Ovary (tissue), 9 donors: Measurements from ENCODE around the gene CKAP4. TPM values are rescaled to one million over a fixed set of nuclear protein-coding genes. Genes with fewer than 3 reads are reported as not detected.

Source experiments
- DNase-seq, 5 donors: peaks; one replicate each; pipeline ENCODE4 v3.0.0-alpha.2; 2019 to 2020
- H3K27ac ChIP-seq, 2 donors: fragments of 200-600 bp; one replicate each; pipeline versions ENCODE4 v1.5.1 to v1.8.0; 2019 to 2022
- H3K27me3 ChIP-seq: fragments of 200-600 bp; one replicate; pipeline ENCODE4 v1.8.0; 2022
- H3K36me3 ChIP-seq: fragments of 200-600 bp; sonication (generic); one replicate; pipeline ENCODE4 v1.5.1; 2019
- H3K4me1 ChIP-seq: one replicate; pipeline ENCODE4 v1.8.1; 2013; ENCODE audit warnings: mild to moderate bottlenecking, moderate library complexity; ENCODE audit not compliant: insufficient read depth
- H3K4me3 ChIP-seq: fragments of 200-600 bp; sonication (generic); one replicate; pipeline ENCODE4 v1.5.1; 2017
- H3K9me3 ChIP-seq, 2 donors: fragments of 200-600 bp in 1 of 2; sonication (generic) in 1 of 2; one replicate each; pipeline versions ENCODE4 v1.5.1 to v1.8.1; 2013 to 2019; ENCODE audit warnings: mild to moderate bottlenecking in 1 of 2, moderate library complexity in 1 of 2
- CTCF ChIP-seq, 3 donors: fragments of 450-650 bp in 2 of 3; fragments of 200-600 bp in 1 of 3; IDR thresholded peaks; one replicate each; pipeline versions ENCODE4 v1.5.1 to v1.8.0; 2016 to 2022; ENCODE audit warnings: antibody characterized with exemption in 3 of 3, mild to moderate bottlenecking in 1 of 3
- EP300 ChIP-seq: sonication (generic); formaldehyde crosslinking; IDR thresholded peaks from one replicate; pipeline ENCODE4 v1.6.1; 2017; ENCODE audit warnings: antibody characterized with exemption
- POLR2A ChIP-seq: fragments of 450-650 bp; IDR thresholded peaks from one replicate; pipeline ENCODE4 v1.6.1; 2017; ENCODE audit warnings: antibody characterized with exemption, mild to moderate bottlenecking, moderate library complexity
- WGBS, 3 donors: extraction: QIAGEN DNeasy Blood & Tissue Kit in 1 of 3; methylation state at CpG; one replicate each; pipeline versions ENCODE4 v1.1.5 to v1.1.7; 2013 to 2017; 5-methylcytosine and 5-hydroxymethylcytosine counted together
- intact Hi-C, 4 donors: fragments of 100-400 bp; cut with DNase I; formaldehyde crosslinking; loops; one replicate each; pipeline versions ENCODE4 v1.11.0 to v1.15.1; 2022 to 2023
- polyA plus RNA-seq, 2 donors: library from polyadenylated mRNA; stranded (reverse); fragments of 200-250 nt in 1 of 2; fragments of 350-450 nt in 1 of 2; fragmentation: Illumina TruSeq in 1 of 2; extraction: RNeasy Lipid Tissue Mini Kit (QIAGEN cat#74804) in 1 of 2; gene quantifications; one replicate each; pipeline ENCODE4 v1.2.3, GENCODE V29; 2013 to 2014
- total RNA-seq, 7 donors: library from RNA; depleted of rRNA in 2 of 7; stranded (reverse); fragments of >200 nt in 2 of 7; fragmentation: NEBNext Ultra II Directional in 3 of 7; extraction: Animal tissue kit (Norgen Biotek cat#: 25700) in 3 of 7; gene quantifications; one replicate each; pipeline versions ENCODE4 v1.1.0 to v1.2.4, GENCODE V29; 2016 to 2023
- donor health status: DM: no; HTN: no; CAD: no; lungs with moderate emphysema.
- donor health status: DM: no; HTN: no; CAD: no.
- donor health status: Bipolar disorder and iron deficiency.
- donor health status: DM: yes; HTN: yes; CAD: no.
- donor health status: DM: no; HTN: no; CAD: no.
- donor health status: DM: yes; HTN: yes; CAD: no.

The CKAP4 gene
- total and polyA plus RNA-seq, 9 donors, result 26.4 to 87.4 (median 55.4) TPM

GRCh38 chr12:106227641-106228319, 20.0 kb downstream of the CKAP4 start:
- Histone ChIP-seq H3K36me3 (no peaks in the 10 kb centered on the region), H3K4me3 (no peak overlapping the region), H3K27me3 (no peaks in the 10 kb centered on the region), H3K4me1 (no peaks in the 10 kb centered on the region), H3K27ac (no peak overlapping the region), H3K9me3 (no peaks in the 10 kb centered on the region)
- no peak for TF ChIP-seq CTCF (IDR thresholded peaks at IDR 0.05)
- TF ChIP-seq POLR2A, result no peak
- TF ChIP-seq EP300, result no peak
- intact Hi-C loops, result loop anchor here (1.0 to 10.0 kb wide), 6 partner anchors 18 to 813 kb away; partner anchors contain the start of gene POLR3B (in 1 of the 4)
- DNase-seq, result no peak
- 79 to 86% (median 79%) methylated on average over 8 of the region's 8 CpGs for WGBS, 3 donors

- Histone ChIP-seq H3K4me3 (no peak overlapping the region), H3K9me3 (no peaks in the 10 kb centered on the region), H3K36me3 (no peaks in the 10 kb centered on the region), H3K27ac (no peak overlapping the region), H3K27me3 (no peaks in the 10 kb centered on the region), H3K4me1 (no peaks in the 10 kb centered on the region)
- no peak for DNase-seq
- 52 to 53% (median 52%) methylated on average over 11 of the region's 11 CpGs for WGBS, 3 donors
- no peak for TF ChIP-seq POLR2A
- no peak for TF ChIP-seq EP300
- peak; percentile 53 to 89 (median 67) for TF ChIP-seq CTCF (IDR thresholded peaks at IDR 0.05)
- intact Hi-C loops, result loop anchor here (1.0 to 10.0 kb wide), 6 partner anchors 18 to 812 kb away; partner anchors contain the start of gene POLR3B (in 1 of the 4)
Measured at GRCh38 chr12:106226884-106227640, 20.8 kb downstream of the CKAP4 start.

GRCh38 chr12:106224355-106224706, 23.5 kb downstream of the CKAP4 start:
- Histone ChIP-seq H3K27me3 (no peaks in the 10 kb centered on the region), H3K4me1 (no peaks in the 10 kb centered on the region), H3K36me3 (no peaks in the 10 kb centered on the region), H3K9me3 (no peaks in the 10 kb centered on the region), H3K4me3 (no peak overlapping the region), H3K27ac (peak overlapping the region in 1 of 2 donors; percentile 37)
- TF ChIP-seq EP300 (no peak), CTCF (IDR thresholded peaks at IDR 0.05) (no peak), POLR2A (no peak)
- intact Hi-C loops, result loop anchor here in 3 of 4 donors (5.0 to 10.0 kb wide), 4 partner anchors 50 to 810 kb away; partner anchors contain the start of gene POLR3B (in 1 of the 3)
- 34 to 37% (median 35%) methylated on average over 4 of the region's 4 CpGs for WGBS, 3 donors
- no peak for DNase-seq

GRCh38 chr12:106223485-106224354, 24.1 kb downstream of the CKAP4 start:
- intact Hi-C loops, result loop anchor here in 3 of 4 donors (5.0 to 10.0 kb wide), 4 partner anchors 49 to 809 kb away; partner anchors contain the start of gene POLR3B (in 1 of the 3)
- Histone ChIP-seq H3K36me3 (no peaks in the 10 kb centered on the region), H3K4me1 (no peaks in the 10 kb centered on the region), H3K27me3 (no peaks in the 10 kb centered on the region), H3K9me3 (no peaks in the 10 kb centered on the region), H3K4me3 (no peak overlapping the region), H3K27ac (peak overlapping the region in 1 of 2 donors; percentile 37)
- DNase-seq, result peak; percentile 68 to 84 (median 77)
- TF ChIP-seq EP300 (no peak), CTCF (IDR thresholded peaks at IDR 0.05) (peak; percentile 75 to 91 (median 84))
- WGBS, 3 donors, result 22 to 28% (median 22%) methylated on average over 9 of the region's 9 CpGs
